HEK293T (cell line): ENCODE measurements around the gene IVL.

Source experiments
- CTCF ChIA-PET: fragments of 350-600 bp; formaldehyde crosslinking; extraction: SDS; loops from one replicate; lab custom pipeline; 2021; ENCODE audit warnings: antibody characterized with exemption, inconsistent platforms; lab: Yijun Ruan, JAX
- POLR2A ChIA-PET: fragments of 350-600 bp; formaldehyde crosslinking; extraction: SDS; loops from one replicate; lab custom pipeline; 2020; ENCODE audit warnings: antibody characterized with exemption, inconsistent platforms; lab: Yijun Ruan, JAX
- DNase-seq: peaks from one replicate; pipeline ENCODE4 v3.0.0; 2012; ENCODE audit warnings: mixed read lengths; ENCODE audit errors: extremely low spot score
- ARNT ChIP-seq: fragments of 450-650 bp; IDR thresholded peaks from 2 replicates; pipeline ENCODE4 v1.6.1; 2017; ENCODE audit warnings: mild to moderate bottlenecking
- BHLHE40 ChIP-seq: fragments of 450-650 bp; IDR thresholded peaks from 2 replicates; pipeline ENCODE4 v1.6.1; 2016; ENCODE audit warnings: mild to moderate bottlenecking, moderate library complexity, borderline replicate concordance
- CTBP1 ChIP-seq: fragments of 450-650 bp; IDR thresholded peaks from 2 replicates; pipeline ENCODE4 v1.6.1; 2016; ENCODE audit warnings: borderline replicate concordance
- ELF4 ChIP-seq: fragments of 450-650 bp; IDR thresholded peaks from 2 replicates; pipeline ENCODE4 v1.6.1; 2017; ENCODE audit warnings: antibody characterized with exemption
- FOXA1 ChIP-seq: fragments of 450-650 bp; IDR thresholded peaks from 2 replicates; pipeline ENCODE4 v1.6.1; 2016; ENCODE audit warnings: mild to moderate bottlenecking
- FOXK2 ChIP-seq: fragments of 450-650 bp; IDR thresholded peaks from 2 replicates; pipeline ENCODE4 v1.6.1; 2016; ENCODE audit warnings: mild to moderate bottlenecking
- FOXM1 ChIP-seq: fragments of 450-650 bp; IDR thresholded peaks from 2 replicates; pipeline ENCODE4 v1.6.1; 2017; ENCODE audit warnings: mild to moderate bottlenecking, borderline replicate concordance
- HDGF ChIP-seq: fragments of 450-650 bp; IDR thresholded peaks from 2 replicates; pipeline ENCODE4 v1.6.1; 2017; ENCODE audit warnings: antibody characterized with exemption, borderline replicate concordance
- L3MBTL2 ChIP-seq: fragments of 450-650 bp; conservative IDR thresholded peaks from 2 replicates; pipeline ENCODE4 v1.6.1; 2016; ENCODE audit warnings: mild to moderate bottlenecking
- LEF1 ChIP-seq: fragments of 450-650 bp; IDR thresholded peaks from 2 replicates; pipeline ENCODE4 v1.6.1; 2017; ENCODE audit warnings: mild to moderate bottlenecking, borderline replicate concordance
- NFRKB ChIP-seq: fragments of 450-650 bp; IDR thresholded peaks from 2 replicates; pipeline ENCODE4 v1.6.1; 2016; ENCODE audit warnings: mild to moderate bottlenecking, moderate library complexity
- SP1 ChIP-seq: fragments of 450-650 bp; IDR thresholded peaks from 2 replicates; pipeline ENCODE4 v1.6.1; 2017
- SUZ12 ChIP-seq: fragments of 450-650 bp; IDR thresholded peaks from 2 replicates; pipeline ENCODE4 v1.6.1; 2016; ENCODE audit warnings: mild to moderate bottlenecking
- TARDBP ChIP-seq: fragments of 450-650 bp; IDR thresholded peaks from 2 replicates; pipeline ENCODE4 v1.6.1; 2016
- ZNF384 ChIP-seq: fragments of 450-650 bp; IDR thresholded peaks from 2 replicates; pipeline ENCODE4 v1.6.1; 2016
- TF ChIP-seq, protein P1 (sequence below): fragments of 450-650 bp; IDR thresholded peaks from 2 replicates; pipeline ENCODE4 v1.6.1; 2016

Gene IVL

DNA sequence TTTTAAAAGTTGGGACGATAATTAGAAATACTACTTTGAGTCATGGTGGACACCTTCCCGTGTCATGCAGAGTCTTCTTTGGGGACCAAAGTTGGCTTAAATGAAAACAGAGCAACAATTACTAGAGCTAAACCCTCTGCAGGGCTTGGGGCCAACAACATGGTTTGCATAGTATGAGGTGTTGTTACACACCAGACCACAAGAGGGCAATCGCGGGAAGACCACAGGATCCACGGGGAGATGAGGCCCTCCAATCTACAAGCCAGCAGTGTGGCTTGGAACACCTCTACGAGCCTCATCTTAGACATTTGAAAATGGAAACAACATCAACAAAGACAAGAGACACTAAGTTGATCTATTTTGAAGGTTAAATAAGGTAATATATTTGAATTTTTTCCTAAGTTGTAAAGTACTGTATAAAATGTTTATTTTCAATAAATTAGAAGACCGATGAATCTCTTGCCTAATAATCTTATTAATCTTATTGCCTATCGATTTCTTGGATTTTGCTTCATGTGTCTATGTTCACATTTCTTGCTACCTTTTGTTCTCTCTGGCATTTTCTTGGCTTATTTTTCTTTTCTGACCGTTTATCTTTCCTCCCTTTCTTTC, 38.4 kb upstream of the IVL start:
- ChIA-PET POLR2A (no interaction called here), CTCF (interaction anchor here (0.6 to 3.4 kb wide), 7 partner anchors 9 to 323 kb away, joined by 3 to 23 read pairs (median 6); partner anchors contain the start of gene LCE7A)
- no peak for TF ChIP-seq L3MBTL2
- no peak for TF ChIP-seq TARDBP
- TF ChIP-seq ELF4: no peak
- TF ChIP-seq LEF1: no peak
- TF ChIP-seq SUZ12: no peak
- TF ChIP-seq CTBP1: no peak
- TF ChIP-seq SP1: no peak
- no peak for TF ChIP-seq BHLHE40
- no peak for TF ChIP-seq HDGF
- DNase-seq: peak; percentile 86

DNA sequence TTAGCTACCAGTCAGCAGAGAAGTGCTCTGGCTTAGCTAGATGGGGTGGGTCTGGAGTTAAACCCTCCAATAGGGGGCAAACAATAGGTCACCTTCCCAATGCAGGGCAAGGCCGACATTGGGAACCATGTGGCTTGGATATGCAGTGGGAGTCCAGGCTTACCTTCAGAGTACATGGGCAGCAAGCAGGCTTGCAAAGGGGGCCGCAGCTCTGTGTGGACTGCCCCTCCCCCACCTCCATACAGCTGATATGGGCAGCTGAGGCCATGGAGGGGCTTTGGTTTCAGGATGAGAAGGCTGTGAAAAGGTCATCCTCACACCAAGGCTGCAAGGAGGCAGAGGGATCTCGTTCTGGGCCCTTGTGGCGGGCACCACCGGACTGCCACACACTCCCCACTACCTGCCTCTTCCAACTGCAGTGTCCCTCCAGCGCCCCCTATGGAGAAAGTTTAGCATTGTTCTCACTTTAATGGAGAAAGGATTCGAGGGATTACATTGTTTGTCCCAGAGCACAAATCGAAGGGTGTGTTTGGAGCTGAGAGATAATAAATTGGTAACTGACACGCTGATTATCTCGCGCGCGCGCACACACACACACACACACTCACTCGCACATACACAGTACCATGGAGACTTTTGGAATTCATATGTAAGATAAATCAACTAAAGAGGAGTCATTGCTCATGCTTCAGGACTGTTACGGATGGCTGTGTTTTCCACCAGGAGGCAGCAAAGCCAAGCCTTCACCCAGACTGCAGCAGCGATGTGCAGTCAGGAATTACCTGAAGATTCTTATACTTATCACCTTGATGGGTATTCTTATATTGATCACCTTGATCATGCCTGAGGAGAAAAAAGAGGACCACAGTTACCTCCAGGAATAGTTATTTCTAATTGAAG, 37.3 kb upstream of the IVL start:
- ChIA-PET CTCF (interaction anchor here (0.6 to 3.4 kb wide), 8 partner anchors 10 to 351 kb away, joined by 3 to 23 read pairs (median 5); partner anchors contain the start of gene LCE7A), POLR2A (no interaction called here)
- peak; percentile 60 for DNase-seq
- no peak for TF ChIP-seq FOXA1
- TF ChIP-seq BHLHE40: no peak

DNA sequence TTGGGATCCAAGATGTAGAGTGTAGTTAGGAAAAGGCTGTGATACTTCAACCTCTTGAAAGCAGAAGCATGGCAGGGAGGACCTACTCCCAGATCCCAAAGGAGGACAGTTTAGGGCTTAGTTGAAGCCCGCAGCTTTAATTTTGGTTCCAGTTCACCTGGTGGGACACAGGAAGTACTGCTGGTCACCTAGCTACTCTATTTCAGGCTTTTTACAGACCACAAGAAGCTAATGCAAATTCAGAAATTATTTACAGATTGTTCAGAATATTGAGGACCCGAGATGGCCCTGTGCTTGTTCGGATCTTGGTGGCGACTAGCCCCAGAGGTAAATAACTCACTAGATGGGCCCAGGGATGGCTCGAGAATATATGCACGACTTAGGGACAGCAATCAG, 36.6 kb upstream of the IVL start:
- ChIA-PET CTCF (interaction anchor here (0.6 to 3.4 kb wide), 5 partner anchors 11 to 350 kb away, joined by 3 to 23 read pairs (median 10); partner anchors contain the start of gene LCE7A), POLR2A (no interaction called here)
- TF ChIP-seq HDGF: no peak
- TF ChIP-seq ZNF384: no peak
- TF ChIP-seq SUZ12: no peak
- TF ChIP-seq NFRKB: no peak
- no peak for TF ChIP-seq CTBP1
- no peak for TF ChIP-seq LEF1
- TF ChIP-seq ARNT: no peak
- TF ChIP-seq FOXK2: no peak
- TF ChIP-seq TARDBP: no peak
- TF ChIP-seq FOXM1: no peak
- no peak for TF ChIP-seq BHLHE40
- no peak for TF ChIP-seq SP1
- no peak for DNase-seq

DNA sequence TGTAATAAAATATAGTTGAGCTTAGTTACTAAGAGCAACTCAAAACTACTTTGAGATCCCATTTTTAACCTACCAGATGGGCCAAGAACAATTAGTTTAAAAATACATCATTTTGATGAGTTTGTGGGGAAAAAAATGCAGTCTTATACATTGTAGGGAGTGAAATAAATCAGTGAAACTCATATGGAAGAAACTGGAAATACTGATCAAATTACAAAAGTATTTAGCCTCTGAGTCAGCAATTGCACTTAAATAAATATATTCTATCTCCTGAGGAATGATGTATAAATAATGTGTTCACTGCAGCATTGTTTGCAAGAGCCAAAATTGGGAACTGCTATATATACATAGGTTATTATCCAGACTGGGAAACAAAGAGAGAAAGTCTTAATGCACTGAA, 34.9 kb upstream of the IVL start:
- CTCF ChIA-PET: no interaction called here
- TF ChIP-seq BHLHE40 (no peak), ARNT (no peak), FOXA1 (no peak), LEF1 (no peak), CTBP1 (no peak), SP1 (no peak), L3MBTL2 (no peak), ELF4 (no peak), FOXM1 (no peak), ZNF384 (no peak), SUZ12 (no peak), HDGF (no peak), NFRKB (no peak), FOXK2 (no peak), TARDBP (no peak)
- TF ChIP-seq, protein P1, sequence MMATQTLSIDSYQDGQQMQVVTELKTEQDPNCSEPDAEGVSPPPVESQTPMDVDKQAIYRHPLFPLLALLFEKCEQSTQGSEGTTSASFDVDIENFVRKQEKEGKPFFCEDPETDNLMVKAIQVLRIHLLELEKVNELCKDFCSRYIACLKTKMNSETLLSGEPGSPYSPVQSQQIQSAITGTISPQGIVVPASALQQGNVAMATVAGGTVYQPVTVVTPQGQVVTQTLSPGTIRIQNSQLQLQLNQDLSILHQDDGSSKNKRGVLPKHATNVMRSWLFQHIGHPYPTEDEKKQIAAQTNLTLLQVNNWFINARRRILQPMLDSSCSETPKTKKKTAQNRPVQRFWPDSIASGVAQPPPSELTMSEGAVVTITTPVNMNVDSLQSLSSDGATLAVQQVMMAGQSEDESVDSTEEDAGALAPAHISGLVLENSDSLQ: no peak
- no peak for DNase-seq
- POLR2A ChIA-PET: no interaction called here

DNA sequence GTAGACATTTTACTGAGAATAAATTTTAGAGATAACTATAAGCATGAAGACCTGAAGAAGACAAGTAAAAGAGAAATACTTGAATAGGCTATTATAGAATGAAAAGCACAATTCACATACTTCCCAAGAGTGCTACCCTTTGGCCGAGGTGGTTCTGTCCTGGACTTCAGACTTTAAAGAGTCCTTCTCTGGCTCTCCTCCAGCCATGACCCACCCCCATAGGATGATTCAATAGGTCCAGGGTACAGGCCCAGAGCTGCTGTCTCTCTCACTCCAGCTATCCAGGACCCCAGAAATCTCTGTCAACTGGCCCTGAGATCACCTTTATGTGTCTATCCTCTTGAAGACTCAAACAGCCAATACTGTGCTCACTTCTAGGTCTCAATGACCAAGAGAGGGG, 31.5 kb upstream of the IVL start:
- TF ChIP-seq FOXK2: no peak
- no peak for TF ChIP-seq ZNF384
- TF ChIP-seq ARNT: no peak
- POLR2A ChIA-PET: no interaction called here
- CTCF ChIA-PET: no interaction called here
- DNase-seq: no peak

DNA sequence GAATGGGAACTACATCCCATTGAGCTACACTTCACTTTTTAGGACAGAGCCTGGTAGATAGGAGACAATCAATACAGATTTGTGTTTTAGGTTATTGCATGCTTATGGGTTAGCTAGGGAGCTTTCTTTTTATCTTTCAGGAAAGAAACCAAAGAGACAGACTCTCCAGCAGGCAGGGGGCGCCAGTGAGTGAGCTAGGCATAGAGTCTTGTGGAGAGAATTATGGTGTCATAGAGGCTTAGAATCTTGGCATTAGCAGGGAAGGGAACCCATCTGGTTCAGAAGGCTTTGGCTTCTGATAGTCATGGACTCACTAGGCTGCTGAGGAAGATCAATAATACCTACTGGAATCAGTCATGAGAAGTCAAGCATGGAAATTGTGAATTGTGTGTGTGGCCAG, 30.3 kb upstream of the IVL start, which contains the start of gene SMCP:
Gene SMCP (plus strand): TSS at position 281 of the 400 bp plus-strand sequence. CDS start 6,101 bp downstream, outside the sequence.
- POLR2A ChIA-PET: no interaction called here
- TF ChIP-seq BHLHE40: no peak
- TF ChIP-seq FOXM1: no peak
- TF ChIP-seq ARNT: no peak
- TF ChIP-seq HDGF: no peak
- no peak for TF ChIP-seq FOXA1
- no peak for TF ChIP-seq L3MBTL2
- no peak for TF ChIP-seq TARDBP
- TF ChIP-seq SP1: no peak
- no peak for TF ChIP-seq ELF4
- TF ChIP-seq CTBP1: no peak
- TF ChIP-seq FOXK2: no peak
- no peak for TF ChIP-seq LEF1
- no peak for TF ChIP-seq ZNF384
- TF ChIP-seq NFRKB: no peak
- TF ChIP-seq, protein P1: no peak
- TF ChIP-seq SUZ12: no peak
- no peak for DNase-seq
- CTCF ChIA-PET: interaction anchor here (0.7 kb wide), 1 partner anchor 9 kb away, joined by 3 read pairs; no protein-coding TSS in a partner anchor
